SK-N-SH treated with all-trans-retinoic acid at 6 μM for 48 hours (cell line): ENCODE measurements around the gene DNAH1.

Source experiments
- ARNTL ChIP-seq: fragments of 450-650 bp; formaldehyde crosslinking; IDR thresholded peaks from 2 replicates; pipeline ENCODE4 v1.5.0; 2020; ENCODE audit warnings: low read depth, mild to moderate bottlenecking, moderate library complexity, borderline replicate concordance
- CREB5 ChIP-seq: fragments of 250-450 bp; sonication (Bioruptor Pico); IDR thresholded peaks from 2 replicates; pipeline ENCODE4 v1.5.1; 2020; ENCODE audit warnings: low read depth, mild to moderate bottlenecking, moderate library complexity
- ESRRG ChIP-seq: fragments of 250-450 bp; sonication (Bioruptor Pico); IDR thresholded peaks from 2 replicates; pipeline ENCODE4 v1.6.1; 2021; ENCODE audit warnings: mild to moderate bottlenecking
- OSR1 ChIP-seq: fragments of 250-450 bp; sonication (Bioruptor Pico); IDR thresholded peaks from 2 replicates; pipeline ENCODE4 v1.8.0; 2022; ENCODE audit warnings: moderate library complexity, mild to moderate bottlenecking, inconsistent platforms
- PATZ1 ChIP-seq: fragments of 250-450 bp; sonication (Bioruptor Pico); IDR thresholded peaks from 2 replicates; pipeline ENCODE4 v1.8.0; 2020; ENCODE audit warnings: mild to moderate bottlenecking, moderate library complexity, borderline replicate concordance
- PPARA ChIP-seq: fragments of 250-450 bp; sonication (Bioruptor Pico); IDR thresholded peaks from 2 replicates; pipeline ENCODE4 v1.5.0; 2020; ENCODE audit warnings: mild to moderate bottlenecking, borderline replicate concordance
- RARB ChIP-seq: fragments of 250-450 bp; sonication (Bioruptor Pico); IDR thresholded peaks from 2 replicates; pipeline ENCODE4 v1.8.0; 2021; ENCODE audit warnings: mild to moderate bottlenecking, moderate library complexity
- TCF4 ChIP-seq: fragments of 250-450 bp; sonication (Bioruptor Pico); IDR thresholded peaks from 2 replicates; pipeline ENCODE4 v1.8.0; 2021; ENCODE audit warnings: mild to moderate bottlenecking, moderate library complexity, borderline replicate concordance
- TSHZ2 ChIP-seq: fragments of 250-450 bp; sonication (Bioruptor Pico); IDR thresholded peaks from 2 replicates; pipeline ENCODE4 v1.5.0; 2020; ENCODE audit warnings: mild to moderate bottlenecking, moderate library complexity
- ZC3H10 ChIP-seq: fragments of 250-450 bp; sonication (Bioruptor Pico); IDR thresholded peaks from 2 replicates; pipeline ENCODE4 v1.5.1; 2021; ENCODE audit warnings: mild to moderate bottlenecking, moderate library complexity
- ZFP30 ChIP-seq: fragments of 450-650 bp; formaldehyde crosslinking; IDR thresholded peaks from 2 replicates; pipeline ENCODE4 v1.5.0; 2022; ENCODE audit warnings: mild to moderate bottlenecking, moderate library complexity
- ZNF8 ChIP-seq: fragments of 450-650 bp; formaldehyde crosslinking; IDR thresholded peaks from 2 replicates; pipeline ENCODE4 v1.5.0; 2020; ENCODE audit warnings: mild to moderate bottlenecking, moderate library complexity

- TF ChIP-seq ZNF8 (CRISPR knock-in tag) (no peak), CREB5 (CRISPR knock-in tag) (no peak), ZFP30 (CRISPR knock-in tag) (no peak), PPARA (CRISPR knock-in tag) (no peak), ESRRG (CRISPR knock-in tag) (no peak), TCF4 (no peak), PATZ1 (no peak), RARB (CRISPR knock-in tag) (no peak), TSHZ2 (CRISPR knock-in tag) (no peak), ZC3H10 (CRISPR knock-in tag) (no peak), ARNTL (CRISPR knock-in tag) (no peak), OSR1 (no peak)
These were observed 106.5 kb downstream of the DNAH1 start for GRCh38 chr3:52422669-52423068.
